GM12892 (cell line): Measurements from ENCODE around the gene YDJC.

Experiments
- DNase-seq: peaks from one replicate; pipeline ENCODE4 v3.0.0; 2011; ENCODE audit not compliant: insufficient read length
- FAIRE-seq: peaks from 2 replicates; lab custom pipeline; 2011; peaks lifted over from hg19 to GRCh38; lab: Jason Lieb, UNC
- POLR2A ChIP-seq: IDR thresholded peaks from 2 replicates; pipeline ENCODE4 v1.6.1; 2011; ENCODE audit warnings: low read depth, low read length, control low read depth
- POLR2AphosphoS5 ChIP-seq: IDR thresholded peaks from 2 replicates; pipeline ENCODE4 v1.6.1; 2011; ENCODE audit warnings: low read depth, low read length, control low read depth
- TAF1 ChIP-seq: IDR thresholded peaks from 2 replicates; pipeline ENCODE4 v1.6.1; 2011; ENCODE audit warnings: low read depth, mild to moderate bottlenecking, control low read depth, low read length, borderline replicate concordance

Gene YDJC

GRCh38 chr22:21579474-21579851, 50.4 kb downstream of the YDJC start:
- DNase-seq (no peak), FAIRE-seq (no peak)
- no peak for TF ChIP-seq TAF1
- TF ChIP-seq POLR2A, result no peak
- no peak for TF ChIP-seq POLR2AphosphoS5
